Activated CD4-positive, alpha-beta T cell treated with anti-CD3 and anti-CD28 coated beads for 1 hour (primary cell): ENCODE measurements around the gene NRP2.

Experiments used
- DNase-seq: peaks from one replicate; pipeline ENCODE4 v3.0.0-alpha.2; 2020

NRP2 gene

DNA sequence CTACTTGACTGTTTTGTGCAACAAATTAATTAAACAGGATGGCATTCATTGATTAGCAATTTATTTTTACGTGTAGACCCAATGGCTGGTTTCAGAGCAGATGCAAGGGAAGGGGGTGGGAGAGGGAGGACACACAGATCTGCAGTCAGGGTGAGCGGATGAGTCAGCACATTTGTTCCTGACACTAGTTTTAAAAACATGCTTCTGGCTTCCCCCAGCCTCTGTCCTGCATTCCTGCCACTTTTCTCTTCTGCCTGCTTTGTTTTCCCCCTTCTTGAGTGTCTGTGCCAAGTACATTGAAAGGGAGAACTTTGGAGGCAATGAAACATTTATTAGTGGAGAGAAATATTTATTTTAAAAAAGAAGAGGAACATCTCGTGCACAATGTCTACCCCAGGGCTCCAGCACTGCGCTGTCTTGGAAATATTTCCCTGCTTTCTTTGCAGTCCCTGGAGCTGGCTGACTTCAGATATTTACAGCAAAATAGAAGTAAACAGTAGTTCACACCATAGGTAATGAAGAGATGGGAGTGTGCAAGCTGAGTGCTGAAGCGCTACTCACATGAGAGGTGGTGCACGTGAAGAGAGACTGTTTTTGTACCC is 52.2 kb downstream of the NRP2 start:
- DNase-seq = no peak

GRCh38 chr2:205738117-205738968 is 56.0 kb downstream of the NRP2 start:
- no peak for DNase-seq

GRCh38 chr2:205739620-205740019 is 57.3 kb downstream of the NRP2 start:
- no peak for DNase-seq

DNA sequence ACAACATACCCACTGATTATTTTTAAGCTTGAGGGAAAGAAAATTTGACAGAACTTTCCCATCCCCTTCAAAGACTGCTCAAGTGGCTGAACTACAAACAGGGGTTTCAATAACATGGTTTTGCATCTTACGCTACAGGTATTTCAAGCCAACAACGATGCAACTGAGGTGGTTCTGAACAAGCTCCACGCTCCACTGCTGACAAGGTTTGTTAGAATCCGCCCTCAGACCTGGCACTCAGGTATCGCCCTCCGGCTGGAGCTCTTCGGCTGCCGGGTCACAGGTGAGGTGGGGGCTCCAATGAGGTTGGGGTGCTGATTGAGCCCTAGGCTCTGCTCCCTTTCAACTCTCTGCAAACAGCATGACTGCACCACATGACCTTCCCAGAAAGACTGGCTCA is 58.1 kb downstream of the NRP2 start:
- DNase-seq = no peak

DNA sequence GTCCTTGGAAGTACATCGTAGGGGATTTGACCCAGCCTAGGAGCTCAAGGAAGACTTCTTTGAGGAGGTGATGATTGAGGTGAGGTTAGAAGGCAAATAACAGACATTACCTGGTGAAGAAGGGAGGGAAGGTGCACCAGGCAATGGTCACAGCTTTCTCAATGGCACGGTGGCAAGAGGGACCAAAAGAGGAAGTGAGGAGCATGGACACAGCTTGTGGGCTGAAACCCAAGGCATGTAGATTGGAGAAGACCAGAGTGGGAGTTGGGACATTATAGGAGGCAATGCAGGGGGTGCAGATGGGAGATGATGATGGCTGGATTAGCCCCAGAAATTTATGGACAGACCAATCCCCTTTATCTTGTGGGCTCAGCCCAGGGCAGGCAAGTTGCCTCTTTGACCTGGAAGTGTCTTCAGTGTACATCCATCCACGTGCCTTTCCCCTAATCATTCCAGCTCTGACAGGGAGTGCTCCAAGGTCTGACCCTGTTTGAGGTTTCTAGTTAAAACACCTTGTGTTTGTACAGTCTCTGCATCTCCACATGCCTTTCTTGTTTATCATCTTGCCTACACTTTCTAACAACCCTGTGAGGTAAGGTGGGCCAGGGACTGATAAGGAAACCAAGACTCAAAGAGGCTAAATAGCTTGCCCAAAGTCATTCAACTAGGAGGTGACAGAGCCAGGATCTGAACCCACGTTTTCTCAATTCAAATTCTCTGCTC is 59.1 kb downstream of the NRP2 start:
- no peak for DNase-seq

GRCh38 chr2:205743137-205743536 is 60.8 kb downstream of the NRP2 start:
- no peak for DNase-seq

- no peak for DNase-seq
These were observed 61.8 kb downstream of the NRP2 start for GRCh38 chr2:205744074-205744591.

GRCh38 chr2:205745661-205746419 is 63.5 kb downstream of the NRP2 start:
- no peak for DNase-seq

DNA sequence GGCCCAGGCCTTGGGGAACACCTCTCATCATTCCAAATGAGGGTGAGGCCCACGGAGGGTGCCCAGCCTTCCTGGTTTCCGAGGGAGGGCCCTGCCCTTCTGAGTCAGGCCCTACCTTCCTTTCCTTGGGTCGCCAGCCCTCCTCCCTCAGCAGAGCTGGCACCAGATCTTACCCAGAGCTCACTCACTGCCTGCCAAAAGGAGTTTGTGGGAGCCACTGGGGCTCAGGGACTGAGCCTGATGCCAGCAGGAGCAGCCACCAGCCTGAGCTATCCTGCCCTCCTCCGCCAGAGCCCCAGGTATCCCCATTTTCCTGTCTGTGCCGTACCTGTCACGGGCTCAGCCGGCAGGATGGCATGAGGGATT is 64.1 kb downstream of the NRP2 start:
- DNase-seq = no peak

DNA sequence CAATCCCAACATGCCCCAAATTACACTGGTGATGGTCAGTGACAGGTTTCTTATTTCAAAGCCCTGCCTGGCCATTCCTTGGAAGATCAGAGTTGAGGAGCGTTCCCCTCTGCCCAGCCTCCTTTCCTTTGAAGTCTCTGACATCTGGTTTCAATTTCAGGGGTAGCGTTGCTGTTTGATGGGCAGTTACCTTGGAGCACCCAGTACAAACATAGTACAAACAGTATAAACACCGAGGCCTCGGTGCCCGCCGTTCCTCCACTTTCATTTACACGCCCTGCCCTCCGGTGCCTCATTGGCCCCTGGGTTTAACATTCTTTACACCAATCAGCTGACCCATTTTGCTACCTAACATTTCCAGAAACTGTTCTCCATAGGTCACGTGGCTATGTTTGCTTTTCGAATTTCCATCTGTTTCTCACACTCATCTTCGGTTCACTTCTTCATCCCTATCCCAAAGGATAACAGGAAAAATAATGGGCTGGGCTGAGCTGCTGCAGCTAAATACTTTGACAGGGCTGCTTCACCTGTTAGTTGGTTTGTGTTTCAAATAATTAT is 65.6 kb downstream of the NRP2 start:
- no peak for DNase-seq

DNA sequence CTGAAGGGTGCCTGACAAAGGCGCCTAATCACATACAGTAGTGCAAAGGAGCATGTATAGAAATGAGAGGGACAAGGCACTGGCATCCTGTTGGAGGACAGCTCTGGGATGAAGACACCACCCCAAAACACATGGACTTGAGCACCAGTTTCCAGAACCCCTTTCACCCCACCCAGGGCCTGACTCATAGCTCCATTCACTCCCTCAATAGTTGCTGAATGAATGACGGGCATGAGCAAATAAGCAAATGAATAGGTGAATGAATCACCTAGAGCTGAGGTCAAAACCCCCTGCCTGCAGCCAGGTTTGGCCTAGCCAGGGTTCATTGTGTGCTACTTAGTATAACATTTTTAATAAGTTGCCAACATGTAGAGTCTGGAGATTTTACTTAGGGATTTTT is 66.3 kb downstream of the NRP2 start:
- no peak for DNase-seq

GRCh38 chr2:205749078-205749477 is 66.8 kb downstream of the NRP2 start:
- no peak for DNase-seq

DNA sequence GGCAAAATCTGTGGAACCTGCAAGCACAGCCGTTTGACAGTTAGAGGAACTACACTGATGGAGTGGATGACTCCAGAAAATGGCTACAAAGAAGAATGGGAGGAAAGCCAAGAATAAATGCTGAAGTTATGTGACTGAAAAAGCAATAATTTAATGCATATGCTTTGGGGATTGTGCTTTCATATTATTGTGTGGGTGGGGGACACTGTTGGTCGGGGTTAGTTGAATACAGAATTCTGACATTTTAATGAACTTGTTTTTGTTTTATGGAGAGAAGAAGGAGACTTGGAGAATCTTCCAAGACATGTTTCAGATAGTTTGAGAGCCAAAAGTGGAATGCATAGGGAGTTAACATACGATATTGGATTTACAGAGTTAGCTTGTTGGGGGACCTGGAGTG is 68.5 kb downstream of the NRP2 start:
- DNase-seq = no peak

DNA sequence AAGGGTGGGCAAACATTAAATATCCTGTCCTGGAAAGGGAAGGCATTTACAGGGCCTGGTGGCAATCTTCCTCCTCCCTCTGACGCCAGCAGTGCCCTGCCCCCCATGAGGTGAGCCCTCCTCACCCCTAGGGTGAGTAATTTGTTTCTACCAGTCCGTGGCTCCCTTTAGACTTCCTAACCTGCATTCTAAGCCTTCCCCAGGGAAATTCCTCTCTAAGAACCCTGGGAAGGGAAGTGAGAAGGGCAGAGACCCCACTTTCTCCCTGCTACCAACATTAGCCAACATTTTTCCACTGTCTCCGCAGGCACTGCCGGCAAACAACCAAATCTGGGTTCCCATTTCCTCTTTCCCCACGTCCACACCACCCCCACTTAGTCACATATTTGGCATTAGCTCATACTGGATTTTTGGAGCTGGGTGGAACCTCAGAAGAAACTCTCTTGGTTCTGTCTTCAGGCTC is 69.3 kb downstream of the NRP2 start:
- no peak for DNase-seq

DNA sequence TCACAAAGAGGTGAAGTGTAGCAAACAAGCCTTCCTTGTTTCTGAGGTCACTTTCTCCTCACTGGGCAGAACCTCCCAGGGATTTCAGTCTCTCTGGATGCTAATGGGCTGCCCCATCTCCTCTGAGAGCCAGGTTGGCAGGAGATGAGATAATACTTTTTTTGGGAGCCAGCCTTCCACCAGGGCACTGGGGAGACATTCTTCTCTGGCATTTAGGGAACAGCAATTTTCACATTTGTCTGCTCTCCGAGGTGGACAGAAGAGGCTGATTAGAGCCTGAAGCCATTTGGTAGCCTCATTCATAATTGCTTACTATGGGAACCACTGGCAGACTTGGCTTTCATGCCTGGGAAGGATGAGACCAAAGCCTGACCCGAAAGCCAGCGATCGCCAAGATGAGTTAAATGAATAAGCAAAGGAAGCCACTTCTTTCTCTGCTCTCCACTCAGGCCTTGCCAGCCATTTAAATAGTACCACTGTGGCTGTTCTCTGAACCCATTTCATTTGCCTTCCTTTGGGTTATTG is 70.1 kb downstream of the NRP2 start:
- no peak for DNase-seq

DNA sequence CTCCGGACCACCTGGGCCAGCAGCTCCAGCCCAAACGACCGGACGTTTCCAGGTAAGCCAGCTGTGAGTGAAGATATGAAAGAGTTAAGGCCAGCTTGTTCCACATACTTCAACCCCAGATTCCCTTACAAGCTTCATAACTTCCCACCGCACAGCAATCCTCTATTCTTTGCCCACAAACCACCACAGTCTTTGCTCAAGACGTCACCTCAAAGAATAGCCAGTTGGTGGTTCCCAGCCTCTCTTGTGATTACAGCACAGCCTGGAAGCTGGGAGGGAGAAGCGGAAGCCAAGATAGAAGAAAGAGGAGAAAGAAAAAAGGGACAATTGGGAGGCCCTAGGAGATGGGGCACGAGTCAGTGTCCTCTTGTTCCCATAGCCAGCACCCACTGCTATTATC is 70.6 kb downstream of the NRP2 start:
- no peak for DNase-seq

GRCh38 chr2:205754285-205754923 is 72.1 kb downstream of the NRP2 start:
- DNase-seq = no peak

- no peak for DNase-seq
These were observed 72.6 kb downstream of the NRP2 start for GRCh38 chr2:205754924-205755321.

GRCh38 chr2:205755923-205756322 is 73.6 kb downstream of the NRP2 start:
- no peak for DNase-seq

GRCh38 chr2:205757271-205757670 is 75.0 kb downstream of the NRP2 start:
- no peak for DNase-seq

- no peak for DNase-seq
These were observed 75.8 kb downstream of the NRP2 start for GRCh38 chr2:205758051-205758450.

GRCh38 chr2:205758500-205758899 is 76.2 kb downstream of the NRP2 start:
- DNase-seq = no peak
